HG02678 (cell line): ENCODE data around the gene IGSF5.
"Not testable (repeated sequence)": the region's sequence is repeated elsewhere in the genome, so short reads cannot be mapped to it uniquely, and the experiment has no call there.

Experiments
- ATAC-seq: cut with Tn5 transposase; IDR thresholded peaks from one replicate; pipeline ENCODE4 v1.9.1; 2021; ENCODE audit warnings: mild to moderate bottlenecking, moderate library complexity; ENCODE audit not compliant: unreplicated experiment

The IGSF5 gene

GRCh38 chr21:39737376-39738000, 7.5 kb upstream of the IGSF5 start:
- ATAC-seq, result no peak

DNA sequence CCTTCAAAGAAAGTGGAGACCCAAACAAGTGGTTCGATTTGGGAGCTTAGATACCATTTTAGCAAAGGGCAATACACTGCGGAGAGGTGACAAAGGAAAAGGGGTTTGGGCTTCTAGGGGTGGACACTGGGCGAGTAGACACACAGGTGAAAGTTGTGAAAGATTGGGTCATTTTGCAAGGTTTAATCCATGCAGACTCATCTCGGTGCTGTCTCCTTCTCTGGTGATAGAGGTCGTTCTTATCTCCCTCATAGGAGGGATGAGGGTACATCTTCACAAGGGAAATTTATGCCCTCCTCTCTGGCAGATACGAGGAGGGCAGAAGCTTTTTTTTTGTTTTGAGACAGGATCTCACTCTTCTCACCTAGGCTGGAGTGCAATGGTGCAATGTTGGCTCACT, 6.4 kb upstream of the IGSF5 start:
- no peak for ATAC-seq

DNA sequence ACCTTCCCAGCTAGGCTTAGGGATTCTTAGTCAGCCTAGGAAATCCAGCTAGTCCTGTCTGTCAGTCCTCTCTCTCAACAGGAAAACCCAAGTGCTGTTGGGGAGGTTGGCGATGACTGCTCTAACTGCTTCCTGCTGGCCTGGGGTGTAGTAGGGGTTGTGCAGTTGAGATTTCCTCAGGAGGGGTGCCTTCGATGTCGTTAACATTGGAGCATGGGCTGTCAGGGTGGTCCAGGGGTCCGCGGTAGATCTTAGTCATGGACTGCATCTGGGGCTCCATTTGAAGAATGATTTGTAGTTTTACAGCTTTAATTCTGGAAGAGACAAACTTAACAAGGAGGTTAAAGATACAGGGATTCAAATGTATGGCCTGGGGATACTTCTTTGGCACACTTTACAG, 5.5 kb upstream of the IGSF5 start:
- not testable (repeated sequence) for ATAC-seq

DNA sequence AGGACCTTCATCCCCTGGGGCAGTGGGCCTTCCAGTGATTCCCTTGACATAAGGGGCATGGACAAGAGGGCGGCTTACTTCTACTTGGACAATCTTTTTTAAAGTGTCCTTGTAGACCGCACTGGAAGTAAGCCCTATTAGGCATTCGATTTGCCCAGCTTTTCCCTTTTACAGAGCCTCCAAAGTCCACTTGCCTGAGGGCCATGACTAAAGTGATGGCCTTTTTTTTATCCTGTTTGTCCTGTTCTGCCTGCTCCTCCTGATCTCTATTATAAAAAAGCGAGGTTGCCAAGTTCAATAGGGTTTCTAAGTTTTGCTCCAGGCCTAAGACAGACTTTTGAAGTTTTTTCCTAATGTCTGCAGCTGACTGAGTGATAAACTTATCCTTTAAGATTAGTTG, 2.4 kb upstream of the IGSF5 start:
- not testable (repeated sequence) for ATAC-seq

- not testable (repeated sequence) for ATAC-seq
Measured at GRCh38 chr21:39745332-39745731, 349 bp downstream of the IGSF5 start.

GRCh38 chr21:39750670-39751069, 5.7 kb downstream of the IGSF5 start:
- no peak for ATAC-seq

GRCh38 chr21:39754811-39755210, 9.8 kb downstream of the IGSF5 start:
- no peak for ATAC-seq

DNA sequence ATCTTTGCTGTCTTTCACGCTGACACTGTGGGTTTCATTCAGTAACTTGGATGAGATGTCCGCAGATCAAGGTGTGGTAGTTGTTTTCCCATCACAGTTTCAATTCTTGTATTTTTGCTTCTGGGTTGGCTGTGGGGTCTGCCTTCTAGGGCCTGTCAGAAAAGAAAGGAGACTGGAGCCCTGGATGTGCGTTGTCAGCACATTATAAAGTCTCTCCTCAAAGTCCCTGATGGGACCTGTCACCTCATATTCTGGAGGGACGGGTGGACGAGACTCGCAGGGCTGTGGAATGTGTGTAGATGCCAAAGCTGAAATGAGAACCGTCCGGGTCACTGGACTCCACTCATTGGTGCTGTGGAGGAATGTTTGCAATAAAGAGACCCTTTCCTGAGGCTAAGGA, 11.3 kb downstream of the IGSF5 start:
- ATAC-seq, result no peak

GRCh38 chr21:39763272-39763970, 18.4 kb downstream of the IGSF5 start:
- ATAC-seq, result no peak

GRCh38 chr21:39774227-39774626, 29.2 kb downstream of the IGSF5 start:
- ATAC-seq, result no peak

- no peak for ATAC-seq
Measured at GRCh38 chr21:39775816-39776215, 30.8 kb downstream of the IGSF5 start.

DNA sequence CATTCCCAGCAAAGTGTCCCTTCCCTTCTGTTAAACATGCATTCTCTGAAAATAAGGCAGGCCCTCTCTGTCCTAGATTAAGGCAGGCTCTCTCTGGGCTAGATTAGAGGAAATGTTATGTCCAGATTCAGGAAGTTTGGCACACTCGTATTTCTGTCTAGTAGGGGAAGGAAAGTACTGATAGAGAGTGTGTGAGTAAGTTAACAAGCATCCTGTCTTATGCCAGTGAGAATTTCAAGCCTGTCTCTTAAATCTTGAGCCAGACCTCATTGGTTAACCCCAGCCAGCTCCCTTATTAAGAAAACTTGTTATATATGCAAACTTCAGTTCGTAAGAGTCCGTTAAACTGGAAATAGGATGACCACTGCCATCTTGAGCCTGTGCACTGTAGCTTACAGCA, 31.6 kb downstream of the IGSF5 start:
- ATAC-seq, result no peak

GRCh38 chr21:39781331-39781730, 36.3 kb downstream of the IGSF5 start:
- no peak for ATAC-seq

DNA sequence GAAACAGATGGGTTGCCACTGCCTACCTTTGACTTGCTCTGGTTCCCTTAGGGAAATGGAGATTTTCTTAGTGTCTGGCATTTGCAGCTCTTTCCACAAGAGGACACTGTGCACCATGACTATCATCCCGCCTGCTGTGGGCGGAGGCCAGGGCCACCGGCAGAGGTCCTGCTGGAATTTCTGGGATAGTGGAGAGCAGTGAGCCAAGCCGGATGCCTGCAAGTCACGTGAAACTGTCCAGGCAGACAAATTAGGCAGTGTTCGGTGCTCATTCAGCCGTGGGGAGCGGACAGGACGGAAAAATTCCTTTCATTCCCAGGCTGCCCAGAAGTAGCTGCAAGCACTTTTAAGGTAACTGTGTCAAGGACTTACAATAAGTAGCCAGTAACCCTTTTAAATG, 43.4 kb downstream of the IGSF5 start:
- no peak for ATAC-seq

DNA sequence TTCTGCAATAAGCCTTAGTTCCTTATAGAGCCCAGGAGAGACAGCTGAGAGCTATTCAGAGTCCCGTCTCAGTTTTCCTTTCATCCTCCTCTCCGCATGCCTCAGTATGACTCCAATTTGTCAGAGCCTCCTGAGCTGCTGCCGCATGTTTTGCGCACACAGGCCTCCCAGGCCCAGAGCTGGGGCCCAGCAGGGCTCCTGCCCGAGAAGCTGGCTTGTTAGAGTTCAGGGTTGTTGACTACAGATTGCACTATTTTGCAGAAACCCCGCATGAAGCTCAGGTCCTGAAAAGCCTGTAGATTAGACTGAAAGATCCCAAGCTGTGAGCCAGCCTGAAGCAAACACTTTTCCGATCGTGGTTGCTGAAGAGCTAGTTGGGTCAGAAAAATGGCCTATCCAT, 51.5 kb downstream of the IGSF5 start:
- ATAC-seq, result no peak

DNA sequence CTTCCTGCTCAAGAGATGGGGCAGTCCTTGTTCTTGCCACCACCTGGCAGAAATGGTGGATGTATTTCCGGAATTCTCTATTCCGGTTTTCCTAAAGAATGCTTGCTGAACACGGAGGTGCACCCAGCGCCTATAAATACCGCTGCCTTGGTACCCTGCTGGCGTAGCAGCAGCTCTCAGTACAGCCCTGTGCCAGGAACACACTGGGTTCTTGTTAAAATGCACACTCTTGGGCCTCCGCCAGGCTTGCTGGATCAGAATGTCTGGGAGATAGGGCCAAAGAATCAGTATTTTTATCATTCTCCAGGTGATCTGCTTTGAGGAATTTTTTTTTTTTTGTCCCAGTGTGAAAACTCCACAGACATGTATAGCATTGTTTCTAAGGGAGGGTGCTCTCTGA, 54.2 kb downstream of the IGSF5 start:
- ATAC-seq, result no peak

DNA sequence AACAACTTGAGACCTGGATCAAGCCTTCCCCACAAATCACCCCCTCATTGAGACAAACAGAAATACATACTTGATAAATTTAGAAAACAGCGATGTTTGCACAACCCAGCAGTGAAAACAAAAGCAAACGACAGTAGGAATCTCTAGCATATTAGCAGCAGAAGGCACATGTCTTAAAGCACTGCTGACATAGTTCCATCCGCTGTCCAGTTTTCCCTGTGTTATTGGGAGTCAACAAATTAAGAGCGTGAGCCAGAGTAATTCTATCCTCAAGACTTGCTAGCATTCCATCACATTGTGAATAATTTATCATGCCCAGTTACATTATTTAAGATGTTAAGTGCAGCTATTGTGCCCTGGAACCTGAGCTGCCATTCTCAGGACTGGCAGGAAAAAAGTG, 55.3 kb downstream of the IGSF5 start:
- no peak for ATAC-seq

- ATAC-seq, result no peak
Measured at GRCh38 chr21:39802217-39802616, 57.2 kb downstream of the IGSF5 start.

- ATAC-seq, result no peak
Measured at GRCh38 chr21:39803393-39803792, 58.4 kb downstream of the IGSF5 start.

DNA sequence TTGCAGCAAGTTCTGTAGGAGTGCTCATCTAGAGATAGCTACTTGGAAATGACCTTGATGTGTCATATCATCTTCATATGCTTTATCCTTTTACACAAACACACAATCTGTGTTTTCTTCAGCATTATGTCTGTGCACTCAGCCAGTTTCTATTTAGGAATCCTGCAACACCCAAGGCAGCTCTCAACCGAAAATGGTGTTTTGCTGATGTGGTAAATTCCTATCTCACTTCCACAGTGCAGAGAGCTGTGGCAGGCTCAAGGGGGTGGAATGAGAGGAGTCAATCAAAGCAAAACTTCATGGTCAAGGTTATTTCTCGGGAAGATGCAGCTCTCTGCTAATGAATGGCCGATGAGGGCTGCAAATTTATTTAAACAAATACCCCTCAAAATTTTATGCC, 59.3 kb downstream of the IGSF5 start:
- no peak for ATAC-seq

DNA sequence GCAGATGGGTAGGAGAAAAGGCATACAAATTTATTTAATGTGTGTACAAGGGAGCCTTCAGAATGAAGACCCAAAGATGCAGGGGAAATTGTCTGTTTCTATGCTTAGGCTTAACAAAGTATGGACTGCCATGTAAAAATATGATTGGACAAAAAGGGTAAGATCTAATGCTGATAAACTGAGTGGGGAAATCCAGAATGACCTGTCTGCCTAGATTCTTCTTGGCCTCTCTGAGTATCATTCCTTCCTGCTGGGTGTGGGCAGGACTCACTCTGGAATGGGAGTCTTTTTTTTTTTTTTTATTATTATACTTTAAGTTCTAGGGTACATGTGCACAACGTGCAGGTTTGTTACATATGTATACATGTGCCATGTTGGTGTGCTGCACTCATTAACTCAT, 61.0 kb downstream of the IGSF5 start:
- ATAC-seq, result no peak

- ATAC-seq, result no peak
Measured at GRCh38 chr21:39807738-39808137, 62.8 kb downstream of the IGSF5 start.

GRCh38 chr21:39809936-39810335, 65.0 kb downstream of the IGSF5 start:
- no peak for ATAC-seq
